GM12891 (cell line): ENCODE results near the gene IL2RA.

Source experiments
- POLR2A ChIP-seq: IDR thresholded peaks from 2 replicates; pipeline ENCODE4 v1.6.1; 2011; ENCODE audit warnings: low read depth, low read length, control low read depth
- POU2F2 ChIP-seq: IDR thresholded peaks from 2 replicates; pipeline ENCODE4 v1.6.1; 2011; ENCODE audit warnings: low read depth, mild to moderate bottlenecking, control low read depth, low read length, moderate library complexity
- TAF1 ChIP-seq: IDR thresholded peaks from 2 replicates; pipeline ENCODE4 v1.6.1; 2011; ENCODE audit warnings: low read depth, low read length, control low read depth

GRCh38 chr10:6030217-6030616 is 31.9 kb downstream of the IL2RA start:
- TF ChIP-seq POLR2A (no peak), POU2F2 (no peak), TAF1 (no peak)
